ENCODE measurements around the gene CACNA1C. TPM values are rescaled to one million over a fixed set of nuclear protein-coding genes. Genes with fewer than 3 reads are reported as not detected.
A peak's percentile ranks its signal among the peaks of the same experiment; 100 is the strongest.

CACNA1C gene
- not detected for polyA plus RNA-seq (2012; ENCODE audit: insufficient read depth, insufficient read length, low read depth)

GRCh38 chr12:2052826-2053678, at the start of gene CACNA1C:
CACNA1C (plus strand) TSS chr12:2052987; CDS start chr12:2053563, 576 bp downstream.
- Histone ChIP-seq H3K9me3 (no peaks in the 10 kb centered on the region; the same call in 1 of the 2 replicates), H3K27me3 (peaks cover 84% of the 10 kb centered on the region), H3K4me3 (ENCODE audit: low read depth, low read length) (peak within 1 kb of the TSS; percentile 41), H3K36me3 (no peaks in the 10 kb centered on the region), H3K4me1 (no peaks in the 10 kb centered on the region)
- TF ChIP-seq, protein P1, sequence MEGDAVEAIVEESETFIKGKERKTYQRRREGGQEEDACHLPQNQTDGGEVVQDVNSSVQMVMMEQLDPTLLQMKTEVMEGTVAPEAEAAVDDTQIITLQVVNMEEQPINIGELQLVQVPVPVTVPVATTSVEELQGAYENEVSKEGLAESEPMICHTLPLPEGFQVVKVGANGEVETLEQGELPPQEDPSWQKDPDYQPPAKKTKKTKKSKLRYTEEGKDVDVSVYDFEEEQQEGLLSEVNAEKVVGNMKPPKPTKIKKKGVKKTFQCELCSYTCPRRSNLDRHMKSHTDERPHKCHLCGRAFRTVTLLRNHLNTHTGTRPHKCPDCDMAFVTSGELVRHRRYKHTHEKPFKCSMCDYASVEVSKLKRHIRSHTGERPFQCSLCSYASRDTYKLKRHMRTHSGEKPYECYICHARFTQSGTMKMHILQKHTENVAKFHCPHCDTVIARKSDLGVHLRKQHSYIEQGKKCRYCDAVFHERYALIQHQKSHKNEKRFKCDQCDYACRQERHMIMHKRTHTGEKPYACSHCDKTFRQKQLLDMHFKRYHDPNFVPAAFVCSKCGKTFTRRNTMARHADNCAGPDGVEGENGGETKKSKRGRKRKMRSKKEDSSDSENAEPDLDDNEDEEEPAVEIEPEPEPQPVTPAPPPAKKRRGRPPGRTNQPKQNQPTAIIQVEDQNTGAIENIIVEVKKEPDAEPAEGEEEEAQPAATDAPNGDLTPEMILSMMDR (IDR thresholded peaks at IDR 0.05; ENCODE audit: low read depth, low read length) = no peak
- peak; percentile 64 for DNase-seq

GRCh38 chr12:2003676-2004112, 49.1 kb upstream of the CACNA1C start:
- peaks cover 6% of the 10 kb centered on the region; the same call in 1 of the 2 replicates for H3K4me1 ChIP-seq
- no peaks in the 10 kb centered on the region for H3K36me3 ChIP-seq
- no peaks in the 10 kb centered on the region for H3K27me3 ChIP-seq
- no peaks in the 10 kb centered on the region for H3K9me3 ChIP-seq
- no peak for DNase-seq
- TF ChIP-seq, protein P1 (IDR thresholded peaks at IDR 0.05; ENCODE audit: low read depth, low read length) = no peak
- H3K4me3 ChIP-seq (ENCODE audit: low read depth, low read length) = peak overlapping the region; percentile 90

DNA sequence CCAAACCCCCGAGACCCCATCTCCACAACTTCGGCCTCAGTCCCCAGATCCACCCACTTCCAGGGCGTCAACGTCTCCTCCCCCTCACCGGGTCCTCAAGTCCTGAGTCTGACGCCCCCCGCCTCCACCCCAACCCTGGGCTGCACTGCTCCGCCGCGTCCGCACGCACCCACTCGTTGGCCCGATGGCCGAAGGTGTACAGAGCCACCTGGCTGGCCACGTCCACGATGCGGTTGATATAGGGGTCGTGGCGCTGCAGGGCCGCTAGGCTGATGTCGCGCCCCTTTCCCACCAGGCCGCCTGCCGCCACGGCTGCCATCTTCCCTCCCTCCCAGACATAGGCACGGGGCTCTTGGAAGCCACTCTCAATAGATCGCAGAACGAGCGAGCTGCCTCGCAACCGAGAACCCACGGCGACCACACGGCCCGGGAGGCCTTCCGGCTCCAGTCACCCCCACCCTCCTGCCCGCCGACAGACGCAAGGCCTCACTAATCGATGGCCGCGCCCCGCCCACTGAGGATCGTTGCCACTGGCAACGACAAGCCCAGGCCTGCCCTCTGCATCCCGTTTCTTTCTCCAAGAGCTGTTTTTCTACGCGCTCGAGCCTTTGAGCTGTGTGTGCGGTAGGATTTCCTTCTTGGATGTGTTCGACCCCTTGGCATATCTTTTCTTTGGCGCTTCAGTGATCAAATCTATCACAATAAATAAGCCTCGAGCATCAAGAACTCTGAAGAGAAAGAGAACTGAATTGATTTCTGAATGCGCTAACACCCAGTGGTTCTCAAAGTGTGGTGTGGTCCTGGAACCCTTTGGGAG, 48.5 kb upstream of the CACNA1C start, which contains the start of gene DCP1B:
DCP1B (minus strand) TSS at position 345 of the 817 bp plus-strand sequence; CDS start at position 319, 26 bp downstream.
- Histone ChIP-seq H3K4me1 (peaks cover 6% of the 10 kb centered on the region; the same call in 1 of the 2 replicates), H3K27me3 (no peaks in the 10 kb centered on the region), H3K36me3 (no peaks in the 10 kb centered on the region), H3K9me3 (no peaks in the 10 kb centered on the region), H3K4me3 (ENCODE audit: low read depth, low read length) (peak within 1 kb of the TSS; percentile 90)
- peak; percentile 98 for DNase-seq
- TF ChIP-seq, protein P1 (IDR thresholded peaks at IDR 0.05; ENCODE audit: low read depth, low read length) = peak; percentile 8; the same call in 1 of the 2 replicates

GRCh38 chr12:2008677-2009076, 44.1 kb upstream of the CACNA1C start:
- no peaks in the 10 kb centered on the region for H3K27me3 ChIP-seq
- H3K4me1 ChIP-seq = peaks cover 8% of the 10 kb centered on the region
- no peak overlapping the region for H3K4me3 ChIP-seq (ENCODE audit: low read depth, low read length)
- H3K36me3 ChIP-seq = no peaks in the 10 kb centered on the region
- no peaks in the 10 kb centered on the region for H3K9me3 ChIP-seq
- no peak for DNase-seq
- TF ChIP-seq, protein P1 (IDR thresholded peaks at IDR 0.05; ENCODE audit: low read depth, low read length) = no peak

DNA sequence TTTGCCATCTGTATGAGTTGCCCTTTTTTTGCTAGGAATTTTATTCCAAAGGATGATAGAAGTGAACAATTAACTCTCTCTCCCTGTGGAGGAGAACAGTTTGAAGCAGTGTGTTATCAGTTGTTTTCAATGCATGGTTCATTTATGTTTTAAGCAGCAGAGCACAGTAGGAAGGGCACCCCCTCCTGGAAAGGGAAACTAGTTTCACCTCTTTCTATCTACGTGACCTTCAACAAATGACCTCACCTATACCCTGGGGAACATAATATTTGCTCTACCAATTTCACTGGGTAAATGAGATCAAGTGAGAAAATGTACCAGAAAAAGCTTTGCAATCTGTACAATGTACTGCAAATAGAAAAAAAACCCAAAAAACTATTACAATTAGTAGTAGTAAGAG, 43.2 kb upstream of the CACNA1C start:
- Histone ChIP-seq H3K4me3 (ENCODE audit: low read depth, low read length) (no peak overlapping the region), H3K27me3 (no peaks in the 10 kb centered on the region), H3K36me3 (no peaks in the 10 kb centered on the region), H3K4me1 (peaks cover 13% of the 10 kb centered on the region), H3K9me3 (no peaks in the 10 kb centered on the region)
- no peak for DNase-seq
- TF ChIP-seq, protein P1 (IDR thresholded peaks at IDR 0.05; ENCODE audit: low read depth, low read length) = peak; percentile 41
